IgD-negative memory B cell (primary cell): ENCODE data around the gene ME2. TPM values are rescaled to one million over a fixed set of nuclear protein-coding genes. Genes with fewer than 3 reads are reported as not detected.
A peak's percentile ranks its signal among the peaks of the same experiment; 100 is the strongest.
"Not testable (repeated sequence)": the region's sequence is repeated elsewhere in the genome, so short reads cannot be mapped to it uniquely, and the experiment has no call there.

ENCODE experiments used
- H3K27ac Mint-ChIP-seq, 3 donors: one replicate each; pipeline ENCODE4 v1.8.0; 2020 to 2022; ENCODE audit warnings: mild to moderate bottlenecking in 3 of 3, mixed read lengths in 3 of 3, moderate library complexity in 1 of 3
- H3K27me3 Mint-ChIP-seq: one replicate; pipeline ENCODE4 v1.8.0; 2021; ENCODE audit warnings: mixed read lengths
- H3K36me3 Mint-ChIP-seq: one replicate; pipeline ENCODE4 v1.8.0; 2020; ENCODE audit warnings: mild to moderate bottlenecking, mixed read lengths
- H3K4me1 Mint-ChIP-seq, 3 donors: one replicate each; pipeline ENCODE4 v1.8.0; 2020 to 2022; ENCODE audit warnings: mixed read lengths in 3 of 3, mild to moderate bottlenecking in 1 of 3
- H3K4me3 Mint-ChIP-seq, 4 donors: one replicate each; pipeline ENCODE4 v1.8.0; 2020 to 2022; ENCODE audit warnings: mild to moderate bottlenecking in 4 of 4, mixed read lengths in 4 of 4, moderate library complexity in 3 of 4
- H3K9me3 Mint-ChIP-seq, 3 donors: one replicate each; pipeline ENCODE4 v1.8.0; 2020 to 2021; ENCODE audit warnings: mixed read lengths in 3 of 3, mild to moderate bottlenecking in 1 of 3
- polyA plus RNA-seq: library from polyadenylated mRNA; unstranded; fragments of 300-500 nt; fragmentation: Illumina TruSeq; gene quantifications from one replicate; pipeline ENCODE4 v1.2.3, GENCODE V29; 2021

Gene ME2
- polyA plus RNA-seq, 1 donor from 2014 or later: 44.9 TPM

DNA sequence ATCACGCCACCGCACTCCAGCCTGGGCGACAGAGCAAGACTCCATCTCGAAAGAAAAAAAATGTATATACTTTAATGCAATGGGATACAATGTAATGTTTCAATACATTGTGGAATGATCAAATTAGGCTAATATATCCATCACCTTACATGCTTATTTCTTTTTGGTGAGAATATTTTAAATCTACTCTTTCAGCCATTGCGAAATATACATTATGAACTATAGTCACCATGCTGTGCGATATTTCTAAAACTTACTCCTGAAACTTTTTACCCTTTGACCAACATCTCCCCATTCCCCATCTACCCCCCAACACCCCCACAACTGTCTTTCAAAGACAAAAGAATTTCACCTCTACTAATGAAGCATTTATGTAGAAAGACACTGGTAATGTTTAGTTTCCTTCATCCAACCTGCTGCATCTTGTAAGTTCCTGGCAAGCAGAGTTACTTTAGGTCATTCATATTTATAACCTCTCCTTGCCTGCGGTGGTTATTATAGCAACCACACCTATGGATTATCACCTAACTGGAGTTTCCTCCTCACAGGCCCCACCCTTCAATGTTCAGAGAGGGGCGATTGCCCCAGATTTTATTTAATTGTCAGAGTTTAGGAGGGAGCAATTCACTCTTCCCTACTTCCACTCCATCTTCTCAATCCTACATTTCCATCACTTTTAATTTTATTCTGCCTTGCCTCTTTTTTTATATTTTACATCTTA is 1.2 kb upstream of the ME2 start:
- no peaks in the 10 kb centered on the region for H3K27me3 Mint-ChIP-seq
- peaks cover 16 to 19% (median 18%) of the 10 kb centered on the region in 3 donors for H3K4me1 Mint-ChIP-seq
- no peaks in the 10 kb centered on the region for H3K9me3 Mint-ChIP-seq

DNA sequence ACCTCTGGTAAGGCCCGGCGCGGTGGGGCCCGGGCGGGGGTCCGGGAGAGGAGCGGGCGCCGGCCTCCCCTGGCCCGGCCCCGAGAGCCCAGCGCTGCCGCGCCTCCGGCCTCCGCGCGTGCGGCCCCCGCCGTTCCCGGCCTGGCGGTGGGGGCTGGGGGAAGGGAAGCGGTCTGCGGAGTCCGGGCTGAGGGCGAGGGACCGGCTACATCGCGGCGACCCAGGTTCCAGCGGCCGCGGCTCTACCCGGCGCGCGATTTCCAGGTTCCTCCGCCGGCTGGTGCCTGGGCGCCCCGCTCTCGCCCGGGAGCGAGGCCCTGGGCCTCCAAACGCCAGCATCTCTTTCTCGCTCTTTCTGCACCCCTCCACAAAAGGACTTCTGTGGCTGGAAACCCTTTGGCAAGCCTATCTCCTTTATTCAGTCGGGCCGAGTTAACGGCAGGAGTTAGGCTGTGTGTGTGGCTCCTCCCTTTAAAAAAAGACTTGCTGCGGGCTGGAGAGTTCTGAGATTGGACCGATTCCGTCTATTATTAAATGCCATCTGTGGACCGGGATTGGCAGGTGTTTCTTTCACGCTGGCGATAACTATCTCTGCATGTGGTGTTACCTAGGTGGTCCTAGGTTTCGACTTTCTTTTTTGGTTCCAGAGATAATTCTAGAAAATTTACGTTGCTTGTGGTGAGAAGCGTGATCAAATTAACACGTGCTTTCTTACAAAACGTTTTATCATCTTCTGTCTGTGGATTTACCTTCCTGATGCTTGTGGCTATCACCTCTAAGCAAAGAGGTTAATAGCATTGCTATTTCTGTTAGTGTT is 592 bp downstream of the ME2 start:
- Mint-ChIP-seq H3K27ac (peak overlapping the region; percentile 92 to 97 (median 96)), H3K27me3 (no peaks in the 10 kb centered on the region), H3K36me3 (peaks cover 5% of the 10 kb centered on the region), H3K4me3 (peak overlapping the region; percentile 93 to 99 (median 97)), H3K9me3 (no peaks in the 10 kb centered on the region), H3K4me1 (peaks cover 22 to 26% (median 25%) of the 10 kb centered on the region in 3 donors)

More for the DNA sequence above, 1.2 kb upstream of the ME2 start:
- Mint-ChIP-seq H3K36me3 (no peaks in the 10 kb centered on the region), H3K4me3 (peak overlapping the region; percentile 96 to 97 (median 97)), H3K27ac (peak overlapping the region; percentile 97 to 98 (median 97))

DNA sequence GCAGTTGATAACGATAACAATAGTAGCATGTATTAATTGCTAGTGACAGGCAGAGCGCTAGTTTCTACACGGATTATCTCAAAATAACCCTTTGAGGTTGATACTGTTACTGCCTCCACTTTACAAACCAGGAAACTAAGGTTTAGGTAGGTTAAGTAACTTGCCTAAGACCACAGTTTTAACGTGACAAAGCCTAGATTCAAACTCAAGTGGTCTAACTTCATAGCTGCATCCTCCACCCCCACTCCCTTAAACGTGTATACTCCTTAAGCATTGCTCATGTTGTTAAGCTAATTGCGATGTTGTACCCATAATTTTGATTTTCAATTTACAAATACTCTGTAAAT is 1.2 kb downstream of the ME2 start:
- no peaks in the 10 kb centered on the region for H3K27me3 Mint-ChIP-seq
- peak overlapping the region; percentile 93 to 99 (median 97) for H3K4me3 Mint-ChIP-seq
- H3K4me1 Mint-ChIP-seq: peaks cover 22 to 26% (median 25%) of the 10 kb centered on the region in 3 donors
- peaks cover 5% of the 10 kb centered on the region for H3K36me3 Mint-ChIP-seq
- H3K9me3 Mint-ChIP-seq: no peaks in the 10 kb centered on the region
- H3K27ac Mint-ChIP-seq: peak overlapping the region; percentile 92 to 97 (median 96)

DNA sequence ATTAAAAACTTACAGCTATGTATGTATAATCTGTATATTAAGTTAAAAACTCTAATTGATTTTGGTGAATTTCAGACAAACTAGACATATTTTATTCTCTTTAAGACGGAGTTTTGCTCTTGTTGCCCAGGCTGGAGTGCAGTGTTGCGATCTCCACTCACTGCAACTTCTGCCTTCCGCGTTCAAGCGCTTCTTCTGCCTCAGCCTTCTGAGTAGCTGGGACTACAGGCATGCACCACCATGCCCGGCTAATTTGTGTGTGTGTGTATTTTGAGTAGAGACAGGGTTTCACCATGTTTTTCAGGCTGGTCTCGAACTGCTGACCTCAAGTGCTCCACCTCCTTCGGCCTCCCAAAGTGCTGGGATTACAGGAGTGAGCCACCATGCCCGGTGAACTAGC is 2.0 kb downstream of the ME2 start:
- H3K4me1 Mint-ChIP-seq: peaks cover 22 to 26% (median 25%) of the 10 kb centered on the region in 3 donors
- not testable (repeated sequence) for H3K27ac Mint-ChIP-seq, H3K9me3 Mint-ChIP-seq, H3K27me3 Mint-ChIP-seq, H3K36me3 Mint-ChIP-seq, H3K4me3 Mint-ChIP-seq

DNA sequence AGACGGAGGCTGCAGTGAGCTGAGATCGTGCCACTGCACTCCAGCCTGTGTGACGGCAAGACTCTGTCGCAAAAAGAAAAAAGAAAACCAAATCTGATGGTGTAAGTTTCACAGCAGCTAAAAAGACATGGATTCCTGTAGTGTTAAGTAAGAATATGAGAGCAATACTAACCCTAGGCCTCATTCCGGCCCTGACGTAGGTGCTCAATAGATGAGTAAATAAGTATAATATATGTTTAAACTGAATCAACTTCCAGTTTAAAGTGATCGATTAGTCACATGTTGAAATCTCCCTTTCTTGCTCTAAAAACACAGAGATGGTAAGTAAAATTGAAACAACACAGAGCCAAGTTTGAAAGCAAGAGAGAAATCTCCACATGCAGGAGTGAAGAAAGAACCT is 8.0 kb downstream of the ME2 start:
- peaks cover 6 to 15% (median 9%) of the 10 kb centered on the region in 3 donors for H3K4me1 Mint-ChIP-seq
- H3K36me3 Mint-ChIP-seq: peaks cover 8% of the 10 kb centered on the region
- H3K4me3 Mint-ChIP-seq: no peak overlapping the region
- no peaks in the 10 kb centered on the region for H3K27me3 Mint-ChIP-seq
- peak overlapping the region in 1 of 3 donors; percentile 53 for H3K27ac Mint-ChIP-seq
- H3K9me3 Mint-ChIP-seq: no peaks in the 10 kb centered on the region

DNA sequence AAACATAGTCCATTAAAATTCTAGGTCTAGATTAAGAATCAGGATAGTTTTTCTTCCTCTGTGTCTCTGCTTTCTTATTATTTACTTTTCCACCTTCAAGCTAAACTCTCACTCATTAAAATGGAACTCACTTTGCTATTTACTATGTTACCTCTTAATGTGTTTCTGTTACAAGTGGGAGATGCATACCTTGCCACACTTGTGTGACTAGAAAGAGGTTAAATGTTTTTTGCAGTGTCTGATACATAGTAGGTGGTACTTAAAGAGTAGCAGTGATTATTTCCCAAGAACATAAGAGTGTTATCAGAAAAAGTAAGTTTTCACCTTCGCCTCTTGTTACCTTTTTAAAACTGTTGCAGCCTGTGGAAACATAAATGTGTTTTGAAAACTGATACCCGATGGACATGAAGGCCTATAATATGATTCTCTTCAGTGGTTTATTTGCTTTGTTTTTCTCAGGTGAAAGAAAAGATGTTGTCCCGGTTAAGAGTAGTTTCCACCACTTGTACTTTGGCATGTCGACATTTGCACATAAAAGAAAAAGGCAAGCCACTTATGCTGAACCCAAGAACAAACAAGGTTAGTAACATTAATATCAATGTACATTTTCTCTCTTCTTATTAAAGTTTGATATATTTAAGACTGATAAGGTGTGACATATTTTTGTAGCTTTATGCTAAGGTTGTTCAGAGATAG is 16.6 kb downstream of the ME2 start:
- Mint-ChIP-seq H3K4me1 (peaks cover 0 to 10% (median 7%) of the 10 kb centered on the region in 3 donors), H3K27ac (no peak overlapping the region), H3K9me3 (peaks cover 0 to 2% (median 0%) of the 10 kb centered on the region in 3 donors), H3K4me3 (no peak overlapping the region), H3K27me3 (no peaks in the 10 kb centered on the region), H3K36me3 (peaks cover 14% of the 10 kb centered on the region)

DNA sequence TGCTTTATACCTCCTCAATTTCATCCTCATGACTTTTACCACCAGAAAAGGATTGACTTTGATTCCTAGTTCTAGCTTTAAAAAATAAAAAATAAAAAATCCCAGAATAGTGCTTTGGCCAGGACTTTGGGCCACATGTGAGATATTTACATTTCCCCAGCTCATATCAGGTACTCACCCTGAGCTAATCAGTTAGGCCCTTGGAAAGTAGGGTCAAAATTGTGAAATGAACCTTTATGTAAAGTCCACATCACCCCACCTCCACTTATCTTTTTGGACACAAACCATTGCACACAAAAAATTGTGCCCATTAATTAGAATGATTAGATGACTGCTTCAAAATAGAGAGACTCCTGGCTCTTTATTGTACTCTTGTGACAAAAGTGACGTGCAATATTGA is 17.2 kb downstream of the ME2 start:
- H3K27ac Mint-ChIP-seq: no peak overlapping the region
- H3K27me3 Mint-ChIP-seq: no peaks in the 10 kb centered on the region
- no peak overlapping the region for H3K4me3 Mint-ChIP-seq
- peaks cover 14% of the 10 kb centered on the region for H3K36me3 Mint-ChIP-seq
- H3K4me1 Mint-ChIP-seq: peaks cover 0 to 10% (median 9%) of the 10 kb centered on the region in 3 donors
- H3K9me3 Mint-ChIP-seq: peaks cover 0 to 2% (median 0%) of the 10 kb centered on the region in 3 donors

DNA sequence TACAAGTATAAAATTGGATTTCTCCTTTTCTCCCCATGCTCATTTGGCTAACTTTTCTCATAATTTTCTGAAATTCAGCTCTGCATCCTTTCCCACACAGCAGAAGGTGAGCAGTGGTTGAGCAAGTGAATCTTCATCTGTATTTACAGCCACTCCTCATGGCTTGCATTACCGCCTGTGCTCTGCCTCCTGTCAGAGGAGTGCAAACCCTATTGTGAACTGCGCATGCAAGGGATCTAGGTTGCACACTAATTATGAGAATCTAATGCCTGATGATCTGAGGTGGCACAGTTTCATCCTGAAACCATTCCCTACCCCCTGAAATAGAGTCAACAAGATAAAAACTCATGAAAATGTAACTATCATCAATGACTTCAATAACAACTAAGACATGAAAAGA is 20.0 kb downstream of the ME2 start:
- peaks cover 0 to 2% (median 0%) of the 10 kb centered on the region in 3 donors for H3K9me3 Mint-ChIP-seq
- no peak overlapping the region for H3K27ac Mint-ChIP-seq
- H3K36me3 Mint-ChIP-seq: peaks cover 14% of the 10 kb centered on the region
- H3K27me3 Mint-ChIP-seq: no peaks in the 10 kb centered on the region
- H3K4me3 Mint-ChIP-seq: no peak overlapping the region
- peaks cover 1 to 10% (median 7%) of the 10 kb centered on the region in 3 donors for H3K4me1 Mint-ChIP-seq

DNA sequence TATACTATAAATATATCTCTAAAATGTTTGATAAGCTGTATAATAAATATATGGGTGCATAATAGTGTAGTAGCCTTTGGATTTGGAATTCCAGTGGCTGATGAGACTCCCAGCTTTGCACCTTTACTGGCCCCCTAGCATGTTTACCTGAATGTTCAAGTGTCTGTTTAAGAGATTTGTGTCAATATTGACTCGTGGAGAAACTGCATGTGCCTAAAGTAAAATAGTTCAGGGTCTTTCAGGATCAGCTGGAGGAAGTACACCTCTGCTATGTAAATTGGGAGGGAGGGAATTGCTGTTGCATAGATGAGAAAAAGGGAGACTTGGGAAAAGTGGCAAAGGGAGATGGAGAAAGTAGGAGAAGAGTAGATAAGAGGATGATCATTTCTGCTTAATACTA is 23.9 kb downstream of the ME2 start:
- Mint-ChIP-seq H3K27me3 (no peaks in the 10 kb centered on the region), H3K9me3 (peaks cover 0 to 2% (median 0%) of the 10 kb centered on the region in 3 donors), H3K4me1 (peaks cover 1 to 10% (median 9%) of the 10 kb centered on the region in 3 donors), H3K27ac (no peak overlapping the region), H3K36me3 (peaks cover 18% of the 10 kb centered on the region), H3K4me3 (no peak overlapping the region)

DNA sequence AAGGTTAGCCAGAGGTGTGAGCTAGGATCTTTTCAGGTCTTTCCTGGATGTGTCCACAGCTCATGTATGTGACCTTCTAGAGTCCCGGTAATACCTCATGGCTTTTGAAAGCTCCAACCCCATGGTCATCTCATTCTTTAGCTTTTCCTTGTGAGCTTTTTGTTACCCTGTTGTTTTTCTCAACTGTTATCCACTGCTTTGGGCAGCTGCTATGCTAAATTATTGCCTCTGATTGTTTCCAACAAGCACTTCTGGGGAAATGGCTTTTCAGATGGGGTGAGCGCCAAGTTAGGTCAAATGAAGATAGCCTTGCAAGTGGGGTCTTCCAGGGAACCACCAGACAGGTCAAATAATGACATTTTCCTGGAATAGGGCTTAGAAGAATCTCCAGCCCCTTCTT is 27.9 kb downstream of the ME2 start:
- no peak overlapping the region for H3K4me3 Mint-ChIP-seq
- peaks cover 4 to 7% (median 5%) of the 10 kb centered on the region in 3 donors for H3K4me1 Mint-ChIP-seq
- peaks cover 20% of the 10 kb centered on the region for H3K36me3 Mint-ChIP-seq
- H3K27ac Mint-ChIP-seq: no peak overlapping the region
- H3K27me3 Mint-ChIP-seq: no peaks in the 10 kb centered on the region
- no peaks in the 10 kb centered on the region for H3K9me3 Mint-ChIP-seq

DNA sequence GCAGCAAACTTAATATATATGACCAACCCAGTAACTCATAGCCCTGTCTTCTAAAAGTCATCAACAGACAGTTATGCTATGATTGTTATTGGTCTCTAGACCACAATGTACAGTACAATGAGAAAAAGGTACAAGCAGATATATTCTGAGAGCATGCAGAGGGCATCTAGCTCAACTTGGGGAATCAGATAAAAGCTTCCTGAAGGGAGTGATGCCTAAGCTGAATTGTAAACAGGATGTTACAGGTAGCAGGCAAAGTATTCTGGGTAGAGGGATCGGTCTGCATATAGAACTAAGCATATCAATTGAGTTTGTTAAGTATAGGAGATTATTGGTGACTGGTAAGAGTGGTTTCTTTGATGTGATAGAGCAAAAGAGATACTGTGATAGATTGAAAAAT is 30.3 kb downstream of the ME2 start:
- no peaks in the 10 kb centered on the region for H3K9me3 Mint-ChIP-seq
- peaks cover 20% of the 10 kb centered on the region for H3K36me3 Mint-ChIP-seq
- no peaks in the 10 kb centered on the region for H3K27me3 Mint-ChIP-seq
- no peak overlapping the region for H3K4me3 Mint-ChIP-seq
- H3K27ac Mint-ChIP-seq: no peak overlapping the region
- peaks cover 3 to 7% (median 5%) of the 10 kb centered on the region in 3 donors for H3K4me1 Mint-ChIP-seq

DNA sequence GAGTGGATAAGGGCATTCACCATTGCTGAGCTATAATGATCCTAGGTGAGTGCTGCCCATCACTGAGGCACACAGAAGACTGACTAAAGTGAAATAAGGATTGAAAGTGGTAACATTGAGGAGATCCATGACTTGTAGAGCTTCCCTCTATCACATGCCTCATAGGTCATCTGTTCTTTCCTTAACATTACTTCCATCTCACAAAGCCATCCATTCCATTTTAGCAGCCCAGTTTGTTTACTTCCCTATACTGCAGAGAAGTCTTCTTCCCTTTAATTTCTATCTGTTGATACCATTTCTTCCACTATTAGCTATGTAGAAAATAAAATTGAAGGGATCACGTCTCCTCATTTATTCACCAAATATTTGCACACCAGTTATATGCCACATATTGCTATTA is 32.1 kb downstream of the ME2 start:
- Mint-ChIP-seq H3K27me3 (no peaks in the 10 kb centered on the region), H3K4me1 (peaks cover 0 to 7% (median 5%) of the 10 kb centered on the region in 3 donors), H3K9me3 (no peaks in the 10 kb centered on the region), H3K27ac (no peak overlapping the region), H3K4me3 (no peak overlapping the region), H3K36me3 (peaks cover 16% of the 10 kb centered on the region)

DNA sequence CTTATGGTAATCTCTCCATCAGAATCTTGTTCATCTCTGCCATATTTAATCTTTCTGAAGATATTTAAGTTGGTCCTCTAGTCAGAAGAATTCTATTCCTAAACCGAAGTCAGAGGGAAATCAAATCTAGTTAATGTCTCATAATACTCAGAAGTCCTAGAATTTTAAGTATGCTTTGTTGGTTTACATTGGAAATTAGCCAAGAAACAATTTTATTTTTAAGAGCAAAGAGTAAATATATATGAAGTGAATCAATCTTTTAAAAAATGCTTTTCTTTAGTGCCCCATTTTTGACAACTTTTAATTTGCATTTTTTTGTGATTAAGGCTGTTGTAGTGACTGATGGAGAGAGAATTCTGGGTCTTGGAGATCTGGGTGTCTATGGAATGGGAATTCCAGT is 38.1 kb downstream of the ME2 start:
- no peaks in the 10 kb centered on the region for H3K9me3 Mint-ChIP-seq
- H3K4me3 Mint-ChIP-seq: no peak overlapping the region
- no peaks in the 10 kb centered on the region for H3K27me3 Mint-ChIP-seq
- no peak overlapping the region for H3K27ac Mint-ChIP-seq
- H3K4me1 Mint-ChIP-seq: peaks cover 0 to 3% (median 0%) of the 10 kb centered on the region in 3 donors
- peaks cover 6% of the 10 kb centered on the region for H3K36me3 Mint-ChIP-seq

DNA sequence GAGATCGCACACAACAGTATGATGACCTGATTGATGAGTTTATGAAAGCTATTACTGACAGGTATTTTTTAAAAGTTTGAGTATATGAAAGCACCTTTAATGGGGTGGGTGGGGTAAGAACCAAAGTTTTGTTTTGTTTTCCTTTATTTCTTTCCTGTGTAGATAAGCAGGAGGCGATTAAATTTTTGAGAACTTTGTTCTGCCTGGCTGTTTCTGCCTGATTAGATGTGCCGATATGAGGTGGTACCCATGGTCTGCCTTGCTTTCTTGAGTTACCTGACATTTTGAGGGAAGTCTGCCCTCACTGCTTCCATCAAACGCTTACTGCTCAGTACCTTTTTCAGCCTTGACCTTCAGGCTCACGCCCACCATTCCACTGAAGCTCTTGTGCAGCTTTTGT is 39.2 kb downstream of the ME2 start:
- Mint-ChIP-seq H3K36me3 (peaks cover 7% of the 10 kb centered on the region), H3K27me3 (no peaks in the 10 kb centered on the region), H3K27ac (peak overlapping the region in 1 of 3 donors; percentile 54), H3K4me1 (peaks cover 0 to 3% (median 0%) of the 10 kb centered on the region in 3 donors), H3K9me3 (no peaks in the 10 kb centered on the region), H3K4me3 (no peak overlapping the region)

DNA sequence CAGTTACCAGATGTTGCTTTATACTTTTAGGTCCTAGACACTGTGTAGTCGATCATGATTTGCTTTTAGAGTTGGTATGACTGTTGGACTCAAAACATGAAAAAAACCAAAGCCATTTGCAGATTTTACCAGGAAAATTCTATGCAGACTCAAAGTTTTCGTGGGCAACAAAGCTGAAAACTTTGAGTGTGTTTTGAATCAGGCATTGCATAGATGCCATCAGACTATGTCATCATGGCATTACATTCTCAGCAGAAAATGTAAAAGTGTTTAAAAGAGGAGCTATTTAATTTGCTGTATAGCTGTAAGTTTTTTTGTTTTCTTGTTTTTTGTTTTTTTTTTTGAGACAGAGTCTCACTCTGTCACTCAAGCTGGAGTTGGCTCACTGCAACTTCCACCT is 45.5 kb downstream of the ME2 start:
- H3K9me3 Mint-ChIP-seq: peaks cover 0 to 9% (median 0%) of the 10 kb centered on the region in 3 donors
- peaks cover 17% of the 10 kb centered on the region for H3K36me3 Mint-ChIP-seq
- H3K27ac Mint-ChIP-seq: no peak overlapping the region
- H3K4me3 Mint-ChIP-seq: no peak overlapping the region
- H3K4me1 Mint-ChIP-seq: no peaks in the 10 kb centered on the region
- no peaks in the 10 kb centered on the region for H3K27me3 Mint-ChIP-seq
